Measurements from ENCODE around the gene DDHD1.
"Not testable (repeated sequence)": the region's sequence is repeated elsewhere in the genome, so short reads cannot be mapped to it uniquely, and the experiment has no call there.

Gene DDHD1

GRCh38 chr14:53103636-53104340, 49.3 kb downstream of the DDHD1 start:
- DNase-seq: no peak

- no peak for DNase-seq
Observed at GRCh38 chr14:53093206-53093605, 59.9 kb downstream of the DDHD1 start.

GRCh38 chr14:53090853-53091252, 62.3 kb downstream of the DDHD1 start:
- DNase-seq: no peak

GRCh38 chr14:53084954-53085353, 68.2 kb downstream of the DDHD1 start:
- DNase-seq: not testable (repeated sequence)

GRCh38 chr14:53064475-53064874, 88.6 kb downstream of the DDHD1 start:
- DNase-seq: no peak

- DNase-seq: no peak
Observed at GRCh38 chr14:53062856-53063255, 90.3 kb downstream of the DDHD1 start.

GRCh38 chr14:53060046-53060445, 93.1 kb downstream of the DDHD1 start:
- no peak for DNase-seq

GRCh38 chr14:53055003-53055402, 98.1 kb downstream of the DDHD1 start:
- DNase-seq: no peak

- DNase-seq: no peak
Observed at GRCh38 chr14:53054457-53054856, 98.7 kb downstream of the DDHD1 start.

- no peak for DNase-seq
Observed at GRCh38 chr14:53048631-53049030, 104.5 kb downstream of the DDHD1 start.

- no peak for DNase-seq
Observed at GRCh38 chr14:53047307-53048069, 105.6 kb downstream of the DDHD1 start.

GRCh38 chr14:53044486-53044885, 108.6 kb downstream of the DDHD1 start:
- no peak for DNase-seq

- DNase-seq: no peak
Observed at GRCh38 chr14:53043027-53043581, 110.0 kb downstream of the DDHD1 start.

- DNase-seq: no peak
Observed at GRCh38 chr14:53042480-53042879, 110.6 kb downstream of the DDHD1 start.

GRCh38 chr14:53041067-53041466, 112.1 kb downstream of the DDHD1 start:
- DNase-seq: no peak

GRCh38 chr14:53038629-53039028, 114.5 kb downstream of the DDHD1 start:
- DNase-seq: no peak

- DNase-seq: no peak
Observed at GRCh38 chr14:53037016-53037415, 116.1 kb downstream of the DDHD1 start.

GRCh38 chr14:53035336-53036210, 117.5 kb downstream of the DDHD1 start:
- no peak for DNase-seq

- no peak for DNase-seq
Observed at GRCh38 chr14:53034688-53035230, 118.4 kb downstream of the DDHD1 start.

- no peak for DNase-seq
Observed at GRCh38 chr14:53034036-53034435, 119.1 kb downstream of the DDHD1 start.

GRCh38 chr14:53032838-53033390, 120.2 kb downstream of the DDHD1 start:
- no peak for DNase-seq

GRCh38 chr14:53032161-53032803, 120.8 kb downstream of the DDHD1 start:
- no peak for DNase-seq
